ENCODE results near the gene TET3. TPM values are rescaled to one million over a fixed set of nuclear protein-coding genes. Genes with fewer than 3 reads are reported as not detected.

TET3 gene
- total RNA-seq, 1 donor: 21.0 TPM

DNA sequence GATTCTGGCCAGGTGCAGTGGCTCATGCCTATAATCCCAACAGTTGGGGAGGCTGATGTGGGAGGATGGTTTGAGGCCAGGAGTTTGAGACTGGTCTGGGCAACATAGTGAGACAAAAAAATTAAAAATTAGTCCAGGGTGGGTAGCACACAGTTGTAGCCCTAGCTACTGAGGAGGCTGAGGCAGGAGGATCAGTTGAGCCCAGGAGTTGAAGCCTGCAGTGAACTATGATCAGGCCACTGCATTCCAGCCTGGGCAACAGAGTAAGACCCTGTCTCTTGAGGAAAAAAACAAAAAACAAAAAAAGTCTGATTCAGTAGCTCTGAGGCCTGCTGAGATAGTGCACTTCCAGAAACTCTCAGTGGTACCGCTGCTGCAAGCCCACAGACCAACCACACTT lies 7.9 kb upstream of the TET3 start:
- Histone ChIP-seq H3K27me3 (ENCODE audit: insufficient read depth, low read length) (no peaks in the 10 kb centered on the region), H3K4me3 (ENCODE audit: low read length) (no peak overlapping the region), H3K9me3 (ENCODE audit: low read depth, low read length) (no peaks in the 10 kb centered on the region), H3K4me1 (ENCODE audit: insufficient read depth, low read length) (peaks cover 59% of the 10 kb centered on the region)

DNA sequence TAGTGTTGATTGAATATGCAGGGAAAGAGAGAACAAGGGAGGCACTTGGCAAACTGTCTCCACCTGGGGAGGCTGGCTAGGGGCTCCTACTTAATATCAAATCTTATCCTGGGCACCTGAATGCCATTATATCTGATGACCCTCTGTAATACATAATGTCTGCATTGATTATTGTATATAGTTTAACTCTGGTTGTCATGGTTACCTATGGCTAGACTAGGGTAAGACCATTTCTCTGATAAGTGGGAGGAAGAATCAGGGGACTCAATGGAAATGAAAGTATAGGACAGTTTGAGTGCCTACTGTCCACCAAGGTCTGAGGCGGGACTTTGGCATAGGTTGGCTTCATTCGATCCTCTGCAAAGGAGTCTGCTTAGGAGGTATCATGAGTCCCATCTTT lies 7.2 kb upstream of the TET3 start:
- H3K4me1 ChIP-seq (ENCODE audit: insufficient read depth, low read length): peaks cover 59% of the 10 kb centered on the region
- H3K9me3 ChIP-seq (ENCODE audit: low read depth, low read length): no peaks in the 10 kb centered on the region
- H3K27me3 ChIP-seq (ENCODE audit: insufficient read depth, low read length): no peaks in the 10 kb centered on the region
- H3K4me3 ChIP-seq (ENCODE audit: low read length): no peak overlapping the region

DNA sequence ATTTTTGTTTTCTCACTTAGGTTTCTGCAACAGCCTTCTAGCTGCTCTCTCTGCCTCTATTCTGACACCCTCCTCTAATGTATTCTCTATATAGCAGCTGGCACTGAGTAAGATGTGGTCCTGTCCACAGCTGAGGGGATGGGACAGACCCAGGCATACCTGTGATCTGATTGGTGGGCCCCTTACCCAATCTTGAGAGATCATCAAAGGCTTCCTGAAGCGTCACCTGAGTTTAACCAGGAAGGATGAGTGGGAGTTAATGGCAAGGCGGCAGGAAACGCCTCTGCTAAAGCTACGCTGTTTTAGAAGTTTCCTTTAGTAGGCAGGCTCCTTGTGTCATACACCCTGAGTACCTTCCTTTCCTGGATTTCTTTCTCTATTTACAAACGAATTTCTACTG lies 5.7 kb upstream of the TET3 start:
- no peak overlapping the region for H3K4me3 ChIP-seq (ENCODE audit: low read length)
- H3K4me1 ChIP-seq (ENCODE audit: insufficient read depth, low read length): peaks cover 60% of the 10 kb centered on the region
- H3K9me3 ChIP-seq (ENCODE audit: low read depth, low read length): no peaks in the 10 kb centered on the region
- no peaks in the 10 kb centered on the region for H3K27me3 ChIP-seq (ENCODE audit: insufficient read depth, low read length)

GRCh38 chr2:73979686-73980085 lies 5.0 kb upstream of the TET3 start:
- Histone ChIP-seq H3K9me3 (ENCODE audit: low read depth, low read length) (no peaks in the 10 kb centered on the region), H3K4me1 (ENCODE audit: insufficient read depth, low read length) (peaks cover 64% of the 10 kb centered on the region), H3K27me3 (ENCODE audit: insufficient read depth, low read length) (no peaks in the 10 kb centered on the region), H3K4me3 (ENCODE audit: low read length) (no peak overlapping the region)

- no peaks in the 10 kb centered on the region for H3K27me3 ChIP-seq (ENCODE audit: insufficient read depth, low read length)
- H3K4me1 ChIP-seq (ENCODE audit: insufficient read depth, low read length): peaks cover 59% of the 10 kb centered on the region
- no peak overlapping the region for H3K4me3 ChIP-seq (ENCODE audit: low read length)
- no peaks in the 10 kb centered on the region for H3K9me3 ChIP-seq (ENCODE audit: low read depth, low read length)
Observed at GRCh38 chr2:73980566-73980965, 4.1 kb upstream of the TET3 start.

GRCh38 chr2:73981081-73982001 lies 3.4 kb upstream of the TET3 start:
- Histone ChIP-seq H3K9me3 (ENCODE audit: low read depth, low read length) (no peaks in the 10 kb centered on the region), H3K4me1 (ENCODE audit: insufficient read depth, low read length) (peaks cover 65% of the 10 kb centered on the region), H3K4me3 (ENCODE audit: low read length) (no peak overlapping the region), H3K27me3 (ENCODE audit: insufficient read depth, low read length) (no peaks in the 10 kb centered on the region)

- no peaks in the 10 kb centered on the region for H3K9me3 ChIP-seq (ENCODE audit: low read depth, low read length)
- H3K4me1 ChIP-seq (ENCODE audit: insufficient read depth, low read length): peaks cover 73% of the 10 kb centered on the region
- H3K4me3 ChIP-seq (ENCODE audit: low read length): no peak overlapping the region
- H3K27me3 ChIP-seq (ENCODE audit: insufficient read depth, low read length): no peaks in the 10 kb centered on the region
Observed at GRCh38 chr2:73982140-73982617, 2.5 kb upstream of the TET3 start.

DNA sequence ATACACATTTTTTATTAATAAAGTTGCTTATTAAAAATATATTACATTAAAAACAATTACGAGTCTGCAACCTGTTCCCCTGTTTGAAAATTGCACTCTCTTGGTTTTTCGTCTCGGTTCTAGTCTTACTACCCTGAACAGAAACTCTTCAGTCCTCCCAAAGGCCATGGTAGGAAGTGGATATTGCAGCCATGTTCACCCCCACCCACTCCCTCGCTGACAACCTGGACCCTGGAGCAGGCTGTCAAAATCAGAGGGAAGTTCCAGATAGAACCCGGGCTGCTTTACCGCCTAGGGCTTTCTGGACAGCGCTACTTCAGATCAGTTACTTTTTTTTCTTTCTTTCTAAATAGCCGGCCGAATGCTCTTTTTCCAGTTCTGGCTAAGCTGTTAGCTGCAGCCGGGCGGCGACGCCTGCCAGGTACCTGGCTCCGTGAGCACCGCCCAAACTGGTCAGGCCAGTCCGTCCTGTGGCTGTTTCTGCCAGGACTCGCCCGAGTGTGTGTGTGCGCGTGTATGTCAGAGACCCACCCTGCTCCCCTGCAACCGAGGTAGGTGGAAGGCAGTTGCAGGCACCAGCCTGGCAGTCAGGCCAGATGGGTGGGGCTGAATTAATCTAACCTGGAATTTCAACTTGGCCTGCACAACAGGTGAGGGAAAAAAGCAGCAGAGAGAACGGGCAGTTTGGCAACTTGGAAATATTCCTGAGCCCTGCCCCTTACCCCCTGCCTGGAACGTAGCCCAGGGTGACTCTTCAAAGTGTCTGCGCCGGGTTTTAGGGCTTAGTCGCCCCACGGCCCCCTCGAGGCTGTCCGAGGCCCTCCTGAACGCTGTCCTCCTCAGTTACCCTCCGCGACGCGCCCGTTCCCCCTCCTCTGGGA lies 1.1 kb upstream of the TET3 start:
- Histone ChIP-seq H3K4me1 (ENCODE audit: insufficient read depth, low read length) (peaks cover 83% of the 10 kb centered on the region), H3K4me3 (ENCODE audit: low read length) (peak overlapping the region; percentile 41), H3K27me3 (ENCODE audit: insufficient read depth, low read length) (no peaks in the 10 kb centered on the region), H3K9me3 (ENCODE audit: low read depth, low read length) (no peaks in the 10 kb centered on the region)

- Histone ChIP-seq H3K4me1 (ENCODE audit: insufficient read depth, low read length) (peaks cover 83% of the 10 kb centered on the region), H3K27me3 (ENCODE audit: insufficient read depth, low read length) (no peaks in the 10 kb centered on the region), H3K9me3 (ENCODE audit: low read depth, low read length) (no peaks in the 10 kb centered on the region), H3K4me3 (ENCODE audit: low read length) (peak overlapping the region; percentile 41)
Observed at GRCh38 chr2:73984922-73985307, 205 bp downstream of the TET3 start.

GRCh38 chr2:73985308-73986084 lies 786 bp downstream of the TET3 start:
- H3K9me3 ChIP-seq (ENCODE audit: low read depth, low read length): no peaks in the 10 kb centered on the region
- H3K4me3 ChIP-seq (ENCODE audit: low read length): peak overlapping the region; percentile 54
- H3K4me1 ChIP-seq (ENCODE audit: insufficient read depth, low read length): peaks cover 82% of the 10 kb centered on the region
- no peaks in the 10 kb centered on the region for H3K27me3 ChIP-seq (ENCODE audit: insufficient read depth, low read length)

DNA sequence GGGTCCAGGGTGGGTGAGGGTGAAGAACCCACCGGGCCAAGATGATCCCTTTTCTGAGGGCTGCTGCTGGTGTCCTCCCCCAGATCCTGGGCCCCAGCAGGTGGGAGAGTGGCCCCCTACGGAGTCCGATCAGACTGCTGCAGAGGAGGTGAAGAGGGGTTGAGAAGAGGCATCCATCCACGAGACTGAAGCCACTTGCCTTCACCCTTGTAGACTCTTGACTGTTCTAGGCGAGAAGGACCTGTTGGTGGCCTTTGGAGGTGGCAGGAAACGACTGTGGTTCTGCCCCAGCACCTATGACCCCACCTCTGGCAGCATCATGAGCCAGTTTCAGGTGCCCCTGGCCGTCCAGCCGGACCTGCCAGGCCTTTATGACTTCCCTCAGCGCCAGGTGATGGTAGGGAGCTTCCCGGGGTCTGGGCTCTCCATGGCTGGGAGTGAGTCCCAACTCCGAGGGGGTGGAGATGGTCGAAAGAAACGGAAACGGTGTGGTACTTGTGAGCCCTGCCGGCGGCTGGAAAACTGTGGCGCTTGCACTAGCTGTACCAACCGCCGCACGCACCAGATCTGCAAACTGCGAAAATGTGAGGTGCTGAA lies 1.5 kb downstream of the TET3 start:
- Histone ChIP-seq H3K4me3 (ENCODE audit: low read length) (peak overlapping the region; percentile 54), H3K27me3 (ENCODE audit: insufficient read depth, low read length) (no peaks in the 10 kb centered on the region), H3K4me1 (ENCODE audit: insufficient read depth, low read length) (peaks cover 75% of the 10 kb centered on the region), H3K9me3 (ENCODE audit: low read depth, low read length) (no peaks in the 10 kb centered on the region)

DNA sequence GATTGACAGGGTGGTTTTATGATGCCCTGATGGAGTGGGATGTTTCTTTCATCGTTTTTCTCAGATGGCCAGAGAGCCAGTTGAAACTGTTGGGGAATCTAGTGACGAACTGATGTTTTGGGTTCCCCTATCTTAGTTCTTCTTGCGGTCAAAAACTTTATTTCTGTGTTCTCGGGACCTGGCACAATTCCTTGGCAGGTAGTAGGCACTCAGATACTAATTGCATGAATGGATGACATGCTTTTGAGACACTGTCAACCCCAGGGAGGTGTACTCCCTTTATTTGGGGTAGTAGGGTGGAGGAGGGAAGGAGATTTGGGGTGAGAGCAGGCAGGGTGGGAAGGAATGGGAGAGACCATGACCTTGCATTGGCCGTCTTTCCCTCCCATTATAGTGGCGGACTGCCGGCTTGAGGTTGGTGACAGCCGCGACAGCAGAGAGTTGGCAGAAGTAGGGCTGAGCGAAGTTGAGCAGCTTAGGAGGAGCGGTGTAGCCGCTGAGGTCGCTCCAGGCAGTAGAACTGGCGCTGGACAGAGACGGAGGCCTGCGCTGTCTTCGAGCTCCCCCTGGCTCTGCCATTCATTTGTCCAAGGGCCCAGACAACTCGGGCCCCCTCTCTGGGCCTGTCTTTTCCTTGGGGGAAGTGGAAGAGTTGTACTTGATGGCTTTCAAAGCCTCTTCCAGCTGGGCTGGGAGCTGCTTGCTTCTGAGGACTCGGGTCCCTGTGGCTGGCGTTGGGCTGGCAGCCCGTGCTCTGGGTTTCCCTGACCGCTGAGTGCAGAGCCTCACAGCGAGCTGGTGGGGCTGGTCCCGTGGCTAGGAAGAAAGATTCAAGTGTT lies 2.6 kb downstream of the TET3 start:
- peaks cover 67% of the 10 kb centered on the region for H3K4me1 ChIP-seq (ENCODE audit: insufficient read depth, low read length)

GRCh38 chr2:73987948-73988700 lies 3.4 kb downstream of the TET3 start:
- peaks cover 69% of the 10 kb centered on the region for H3K4me1 ChIP-seq (ENCODE audit: insufficient read depth, low read length)
- no peaks in the 10 kb centered on the region for H3K27me3 ChIP-seq (ENCODE audit: insufficient read depth, low read length)
- no peaks in the 10 kb centered on the region for H3K9me3 ChIP-seq (ENCODE audit: low read depth, low read length)
- H3K4me3 ChIP-seq (ENCODE audit: low read length): peak overlapping the region; percentile 54

More for the DNA sequence above, 2.6 kb downstream of the TET3 start:
- H3K27me3 ChIP-seq (ENCODE audit: insufficient read depth, low read length): no peaks in the 10 kb centered on the region
- H3K4me3 ChIP-seq (ENCODE audit: low read length): peak overlapping the region; percentile 54
- no peaks in the 10 kb centered on the region for H3K9me3 ChIP-seq (ENCODE audit: low read depth, low read length)
